ENCODE results near the gene ACTG1.

ACTG1 gene

GRCh38 chr17:81515530-81516041 lies 3.0 kb upstream of the ACTG1 start:
- no peak for DNase-seq

GRCh38 chr17:81514739-81515529 lies 2.3 kb upstream of the ACTG1 start:
- DNase-seq = peak; percentile 82

- no peak for DNase-seq
These were observed 1.8 kb upstream of the ACTG1 start for GRCh38 chr17:81514489-81514738.

GRCh38 chr17:81513753-81514488 lies 1.3 kb upstream of the ACTG1 start:
- DNase-seq = peak; percentile 82

GRCh38 chr17:81513372-81513752 lies 763 bp upstream of the ACTG1 start:
- DNase-seq = peak; percentile 78

- peak; percentile 43 for DNase-seq
These were observed 616 bp downstream of the ACTG1 start for GRCh38 chr17:81511804-81512561.

- DNase-seq = no peak
These were observed 1.1 kb downstream of the ACTG1 start for GRCh38 chr17:81511554-81511803.

GRCh38 chr17:81510785-81511553 lies 1.6 kb downstream of the ACTG1 start:
- no peak for DNase-seq

- DNase-seq = no peak
These were observed 2.4 kb downstream of the ACTG1 start for GRCh38 chr17:81509972-81510784.

GRCh38 chr17:81509207-81509971 lies 3.2 kb downstream of the ACTG1 start:
- no peak for DNase-seq

GRCh38 chr17:81508639-81509206 lies 3.9 kb downstream of the ACTG1 start:
- DNase-seq = no peak

GRCh38 chr17:81503619-81504018 lies 9.0 kb downstream of the ACTG1 start:
- DNase-seq = no peak

GRCh38 chr17:81502471-81503017 lies 10.1 kb downstream of the ACTG1 start:
- no peak for DNase-seq

- no peak for DNase-seq
These were observed 12.6 kb downstream of the ACTG1 start for GRCh38 chr17:81500047-81500446.

GRCh38 chr17:81499601-81499970 lies 13.0 kb downstream of the ACTG1 start:
- no peak for DNase-seq

GRCh38 chr17:81498953-81499600 lies 13.5 kb downstream of the ACTG1 start:
- no peak for DNase-seq

- DNase-seq = peak; percentile 76
These were observed 17.8 kb downstream of the ACTG1 start for GRCh38 chr17:81494626-81495377.

- no peak for DNase-seq
These were observed 19.2 kb downstream of the ACTG1 start for GRCh38 chr17:81493198-81494038.

- no peak for DNase-seq
These were observed 19.9 kb downstream of the ACTG1 start for GRCh38 chr17:81492706-81493105.
